ENCODE measurements around the gene YIPF3.

- TF ChIP-seq CTCF (IDR thresholded peaks at IDR 0.05) (no peak), REST (IDR thresholded peaks at IDR 0.05; ENCODE audit: insufficient read depth in 1 of 2, low read depth in 2 of 2, low read length in 1 of 2) (no peak), SIN3A (IDR thresholded peaks at IDR 0.05; ENCODE audit: borderline replicate concordance, insufficient read depth, low read depth, low read length) (no peak)
These were observed 15.5 kb upstream of the YIPF3 start for GRCh38 chr6:43532201-43532600.
